Small intestine (tissue), 7 donors: Measurements from ENCODE around the gene MRPL54. TPM values are rescaled to one million over a fixed set of nuclear protein-coding genes. Genes with fewer than 3 reads are reported as not detected.

Source experiments
- DNase-seq, 2 donors: peaks; one replicate each; pipeline versions ENCODE4 v3.0.0 to v3.0.0-alpha.2; 2013
- FAIRE-seq: peaks from 2 replicates; lab custom pipeline; 2012; peaks lifted over from hg19 to GRCh38; lab: Jason Lieb, UNC
- H3K27ac ChIP-seq, 3 donors: one replicate each; pipeline ENCODE4 v1.5.1; 2013; ENCODE audit warnings: low read length in 2 of 3, mild to moderate bottlenecking in 2 of 3, control low read depth in 1 of 3, inconsistent platforms in 1 of 3, low read depth in 1 of 3, moderate library complexity in 1 of 3
- H3K27me3 ChIP-seq, 3 donors: one replicate each; pipeline ENCODE4 v1.6.1; 2013; ENCODE audit warnings: low read length in 3 of 3, inconsistent platforms in 1 of 3; ENCODE audit not compliant: control insufficient read depth in 3 of 3, insufficient read depth in 3 of 3
- H3K36me3 ChIP-seq, 3 donors: one replicate each; pipeline ENCODE4 v1.6.1; 2013; ENCODE audit warnings: low read length in 3 of 3, inconsistent platforms in 1 of 3, low read depth in 1 of 3, mild to moderate bottlenecking in 1 of 3, moderate library complexity in 1 of 3; ENCODE audit not compliant: control insufficient read depth in 3 of 3, insufficient read depth in 2 of 3
- H3K4me1 ChIP-seq, 3 donors: one replicate each; pipeline ENCODE4 v1.6.1; 2013; ENCODE audit warnings: low read length in 2 of 3, inconsistent platforms in 1 of 3, low read depth in 1 of 3, mild to moderate bottlenecking in 1 of 3, moderate library complexity in 1 of 3; ENCODE audit not compliant: control insufficient read depth in 3 of 3, insufficient read depth in 2 of 3
- H3K4me3 ChIP-seq, 3 donors: one replicate each; pipeline ENCODE4 v1.5.1; 2013; ENCODE audit warnings: low read length in 3 of 3, control low read depth in 1 of 3, inconsistent platforms in 1 of 3, low read depth in 1 of 3, mild to moderate bottlenecking in 1 of 3, moderate library complexity in 1 of 3
- H3K9me3 ChIP-seq, 2 donors: one replicate each; pipeline ENCODE4 v1.6.1; 2013; ENCODE audit warnings: low read depth in 1 of 2, low read length in 1 of 2; ENCODE audit not compliant: control insufficient read depth in 2 of 2, insufficient read depth in 1 of 2
- WGBS, 3 donors: extraction: QIAGEN DNeasy Blood & Tissue Kit; methylation state at CpG; one replicate each; pipeline ENCODE4 v1.1.7; 2013; 5-methylcytosine and 5-hydroxymethylcytosine counted together
- polyA plus RNA-seq, 4 donors: library from polyadenylated mRNA; stranded (reverse) in 3 of 4; unstranded in 1 of 4; fragments of 200-250 nt in 3 of 4; fragments of 120-200 nt in 1 of 4; gene quantifications; one replicate each; pipeline versions ENCODE4 v1.2.1 to v1.2.3, GENCODE V29; 2013
- donor health status: healthy with polysubstance abuse.
- donor health status: control.
- donor health status: control.
- donor health status: Bipolar disorder and iron deficiency.
- donor health status: healthy.

The MRPL54 gene
- polyA plus RNA-seq, 4 donors: 54.1 to 170 (median 125) TPM

GRCh38 chr19:3785938-3786824, 23.7 kb downstream of the MRPL54 start, which contains the start of gene MATK:
Gene MATK (minus strand): TSS chr19:3786381. CDS start chr19:3785135, 1,246 bp downstream.
- Histone ChIP-seq H3K9me3 (peaks cover 0 to 15% of the 10 kb centered on the region in 2 donors), H3K27me3 (peaks cover 10 to 27% (median 11%) of the 10 kb centered on the region in 3 donors), H3K36me3 (no peaks in the 10 kb centered on the region), H3K4me3 (peak within 1 kb of the TSS; percentile 7 to 62 (median 43)), H3K4me1 (no peaks in the 10 kb centered on the region), H3K27ac (no peak within 1 kb of the TSS)
- FAIRE-seq (no peak), DNase-seq (peak in 1 of 2 donors; percentile 13)
- 4 to 5% (median 5%) methylated on average over 53 to 101 of the region's 101 CpGs for WGBS, 3 donors

GRCh38 chr19:3788996-3789778, 26.7 kb downstream of the MRPL54 start:
- no peak overlapping the region for H3K27ac ChIP-seq
- FAIRE-seq: no peak
- no peak overlapping the region for H3K4me3 ChIP-seq
- 42 to 50% (median 50%) methylated on average over 15 to 16 of the region's 16 CpGs for whole genome bisulfite sequencing, 3 donors
- H3K36me3 ChIP-seq: no peaks in the 10 kb centered on the region
- H3K9me3 ChIP-seq: no peaks in the 10 kb centered on the region
- DNase-seq: no peak
- H3K27me3 ChIP-seq: peaks cover 10 to 24% (median 11%) of the 10 kb centered on the region in 3 donors
- no peaks in the 10 kb centered on the region for H3K4me1 ChIP-seq

- H3K27ac ChIP-seq: no peak overlapping the region
- peaks cover 6 to 14% (median 8%) of the 10 kb centered on the region in 3 donors for H3K27me3 ChIP-seq
- no peak overlapping the region for H3K4me3 ChIP-seq
- no peaks in the 10 kb centered on the region for H3K4me1 ChIP-seq
- DNase-seq (no peak), FAIRE-seq (no peak)
- H3K36me3 ChIP-seq: no peaks in the 10 kb centered on the region
- 65 to 73% (median 67%) methylated on average over 6 of the region's 6 CpGs for WGBS, 3 donors
- H3K9me3 ChIP-seq: no peaks in the 10 kb centered on the region
These were observed 27.8 kb downstream of the MRPL54 start for GRCh38 chr19:3790209-3790734.

- Histone ChIP-seq H3K4me1 (no peaks in the 10 kb centered on the region), H3K9me3 (no peaks in the 10 kb centered on the region), H3K4me3 (no peak overlapping the region), H3K27ac (no peak overlapping the region), H3K36me3 (no peaks in the 10 kb centered on the region), H3K27me3 (peaks cover 4 to 11% (median 5%) of the 10 kb centered on the region in 3 donors)
- FAIRE-seq (no peak), DNase-seq (no peak)
- WGBS, 3 donors: 77 to 85% (median 82%) methylated on average over 7 of the region's 7 CpGs
These were observed 28.5 kb downstream of the MRPL54 start for GRCh38 chr19:3790941-3791340.

- H3K4me3 ChIP-seq: no peak overlapping the region
- peaks cover 0 to 6% of the 10 kb centered on the region in 2 donors for H3K9me3 ChIP-seq
- FAIRE-seq (no peak), DNase-seq (no peak)
- WGBS, 3 donors: 42 to 68% (median 48%) methylated on average over 3 of the region's 3 CpGs
- peaks cover 0 to 7% (median 3%) of the 10 kb centered on the region in 3 donors for H3K27me3 ChIP-seq
- H3K36me3 ChIP-seq: no peaks in the 10 kb centered on the region
- H3K4me1 ChIP-seq: no peaks in the 10 kb centered on the region
- H3K27ac ChIP-seq: no peak overlapping the region
These were observed 29.6 kb downstream of the MRPL54 start for GRCh38 chr19:3792114-3792513.

GRCh38 chr19:3793799-3794198, 31.3 kb downstream of the MRPL54 start:
- WGBS, 3 donors: 93 to 96% (median 96%) methylated on average over 3 of the region's 3 CpGs
- Histone ChIP-seq H3K4me3 (no peak overlapping the region), H3K36me3 (no peaks in the 10 kb centered on the region), H3K27me3 (peaks cover 0 to 7% (median 3%) of the 10 kb centered on the region in 3 donors), H3K27ac (no peak overlapping the region), H3K4me1 (no peaks in the 10 kb centered on the region), H3K9me3 (peaks cover 0 to 6% of the 10 kb centered on the region in 2 donors)
- DNase-seq (no peak), FAIRE-seq (no peak)

GRCh38 chr19:3796358-3796757, 33.9 kb downstream of the MRPL54 start:
- FAIRE-seq (no peak), DNase-seq (no peak)
- Histone ChIP-seq H3K27ac (no peak overlapping the region), H3K9me3 (peaks cover 0 to 6% of the 10 kb centered on the region in 2 donors), H3K4me3 (no peak overlapping the region), H3K4me1 (no peaks in the 10 kb centered on the region), H3K27me3 (peaks cover 0 to 8% (median 4%) of the 10 kb centered on the region in 3 donors), H3K36me3 (no peaks in the 10 kb centered on the region)
- WGBS, 3 donors: 91 to 98% (median 92%) methylated on average over 2 of the region's 2 CpGs

- DNase-seq: peak in 1 of 2 donors; percentile 37
- Histone ChIP-seq H3K4me3 (no peak overlapping the region), H3K27me3 (peaks cover 0 to 20% (median 9%) of the 10 kb centered on the region in 3 donors), H3K4me1 (no peaks in the 10 kb centered on the region), H3K27ac (no peak overlapping the region), H3K9me3 (peaks cover 0 to 6% of the 10 kb centered on the region in 2 donors), H3K36me3 (no peaks in the 10 kb centered on the region)
- no peak for FAIRE-seq
- WGBS, 3 donors: 56 to 64% (median 58%) methylated on average over 6 of the region's 6 CpGs
These were observed 35.7 kb downstream of the MRPL54 start for GRCh38 chr19:3798137-3798536.
